Measurements from ENCODE around the gene KATNA1. TPM values are rescaled to one million over a fixed set of nuclear protein-coding genes. Genes with fewer than 3 reads are reported as not detected.

KATNA1 gene
- total and polyA plus RNA-seq, 12 donors, result 6.8 to 14.2 (median 12.0) TPM

- Histone ChIP-seq H3K9me3 (peaks cover 0 to 8% (median 4%) of the 10 kb centered on the region in 11 donors), H3K4me3 (no peak overlapping the region), H3K27ac (no peak overlapping the region), H3K27me3 (no peaks in the 10 kb centered on the region), H3K36me3 (peaks cover 0 to 34% (median 3%) of the 10 kb centered on the region in 9 donors), H3K4me1 (no peaks in the 10 kb centered on the region)
- WGBS, 2 donors, result 96% methylated on average over 7 of the region's 7 CpGs
- DNase-seq (no peak), ATAC-seq (no peak)
- intact Hi-C loops (cut with DNase I), result no loop called here
- no peak for TF ChIP-seq CTCF (IDR thresholded peaks at IDR 0.05)
Measured at GRCh38 chr6:149608381-149608982, 40.0 kb downstream of the KATNA1 start.

GRCh38 chr6:149600508-149600907 lies 48.0 kb downstream of the KATNA1 start:
- no peak for DNase-seq
- peaks cover 0 to 89% (median 30%) of the 10 kb centered on the region in 9 donors for H3K36me3 ChIP-seq
- 99% methylated on average over 4 of the region's 4 CpGs for WGBS, 2 donors
- no peaks in the 10 kb centered on the region for H3K9me3 ChIP-seq
- TF ChIP-seq CTCF (IDR thresholded peaks at IDR 0.05), result no peak
- H3K4me3 ChIP-seq, result no peak overlapping the region
- H3K27me3 ChIP-seq, result no peaks in the 10 kb centered on the region
- H3K27ac ChIP-seq, result no peak overlapping the region
- H3K4me1 ChIP-seq, result no peaks in the 10 kb centered on the region
- no peak for ATAC-seq
- intact Hi-C loops (cut with DNase I), result no loop called here

- ATAC-seq (no peak), DNase-seq (no peak)
- Histone ChIP-seq H3K4me3 (no peak overlapping the region), H3K27me3 (no peaks in the 10 kb centered on the region), H3K36me3 (peaks cover 0 to 99% (median 52%) of the 10 kb centered on the region in 9 donors), H3K27ac (no peak overlapping the region), H3K4me1 (no peaks in the 10 kb centered on the region), H3K9me3 (no peaks in the 10 kb centered on the region)
- intact Hi-C loops (cut with DNase I), result no loop called here
- 97 to 100% methylated on average over 1 of the region's 1 CpG for WGBS, 2 donors
- no peak for TF ChIP-seq CTCF (IDR thresholded peaks at IDR 0.05)
Measured at GRCh38 chr6:149593408-149593807, 55.1 kb downstream of the KATNA1 start.

- H3K27ac ChIP-seq, result no peak overlapping the region
- H3K27me3 ChIP-seq, result no peaks in the 10 kb centered on the region
- intact Hi-C loops (cut with DNase I), result no loop called here
- H3K36me3 ChIP-seq, result peaks cover 0 to 99% (median 52%) of the 10 kb centered on the region in 9 donors
- H3K4me1 ChIP-seq, result no peaks in the 10 kb centered on the region
- no peak overlapping the region for H3K4me3 ChIP-seq
- no peak for ATAC-seq
- no peaks in the 10 kb centered on the region for H3K9me3 ChIP-seq
- 93 to 94% methylated on average over 2 of the region's 2 CpGs for WGBS, 2 donors
- DNase-seq, result no peak
- TF ChIP-seq CTCF (IDR thresholded peaks at IDR 0.05), result no peak
Measured at GRCh38 chr6:149592983-149593382, 55.5 kb downstream of the KATNA1 start.

Data from heart right ventricle (tissue), 16 donors.